Stimulated activated CD8-positive, alpha-beta memory T cell treated with anti-CD3 and anti-CD28 coated beads, Interleukin-4, amount 100 ng/mL, for 4 hours (primary cell): ENCODE measurements around the gene LILRB2.
"Not testable (repeated sequence)": the region's sequence is repeated elsewhere in the genome, so short reads cannot be mapped to it uniquely, and the experiment has no call there.

Experiments
- DNase-seq, 2 donors: peaks; one replicate each; pipeline ENCODE4 v3.0.0-alpha.2; 2020; ENCODE audit warnings: low read depth in 2 of 2, low spot score in 1 of 2

The LILRB2 gene

DNA sequence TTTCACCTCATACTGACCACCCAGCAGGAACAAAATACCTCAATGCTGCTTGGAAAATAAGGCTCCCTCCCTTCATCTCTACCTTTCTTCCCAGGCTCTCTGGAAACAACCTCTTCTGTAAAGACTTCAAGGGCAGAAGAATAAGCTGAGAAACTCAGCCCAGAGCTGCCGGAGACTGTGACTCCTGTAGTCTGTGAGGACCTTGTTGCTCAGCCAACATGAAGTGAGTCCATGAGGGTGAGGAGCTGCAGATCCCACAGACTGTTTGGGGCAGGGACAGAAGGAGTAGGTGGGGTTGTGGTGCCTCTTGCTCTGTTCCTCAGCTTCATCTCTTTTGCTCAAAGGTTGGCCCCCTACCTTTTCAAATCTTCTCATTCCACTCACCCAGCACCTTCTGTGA is 24.2 kb upstream of the LILRB2 start:
- no peak for DNase-seq

DNA sequence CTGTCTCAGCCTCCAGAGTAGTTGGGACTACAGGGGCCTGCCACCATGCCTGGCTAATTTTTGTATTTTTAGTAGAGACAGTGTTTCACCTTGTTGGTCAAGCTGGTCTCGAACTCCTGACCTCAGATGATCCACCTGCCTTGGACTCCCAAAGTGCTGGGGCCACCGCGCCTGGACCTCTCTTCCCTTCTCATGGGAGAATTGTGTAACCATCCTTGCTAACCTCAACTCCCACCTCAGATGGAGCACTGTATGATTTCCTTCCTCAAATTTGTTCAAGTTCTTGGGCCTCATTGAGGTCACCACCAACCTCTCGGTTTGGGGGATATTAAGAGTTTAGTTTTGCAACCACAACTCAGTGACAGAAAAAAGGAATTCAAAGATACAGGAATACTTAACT is 21.3 kb upstream of the LILRB2 start:
- no peak for DNase-seq

DNA sequence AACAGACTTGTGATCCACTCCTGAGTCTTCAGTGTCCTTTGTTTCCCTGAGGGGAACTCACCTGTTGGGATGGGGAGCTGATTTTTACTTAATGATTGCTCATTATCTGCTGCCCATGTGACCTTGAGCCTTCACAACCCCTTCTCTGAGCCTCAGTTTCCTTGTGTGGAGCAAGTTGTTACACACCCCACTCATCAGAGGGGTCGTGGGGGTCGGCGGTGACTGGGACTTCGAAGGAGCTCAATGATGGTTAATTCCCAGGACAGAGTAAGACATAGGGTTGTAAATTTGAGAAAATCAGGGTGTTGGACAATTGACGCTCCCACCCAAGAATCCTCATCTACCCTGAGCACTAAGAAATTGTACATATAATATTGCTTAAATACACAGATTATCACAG is 18.6 kb upstream of the LILRB2 start:
- DNase-seq = no peak

DNA sequence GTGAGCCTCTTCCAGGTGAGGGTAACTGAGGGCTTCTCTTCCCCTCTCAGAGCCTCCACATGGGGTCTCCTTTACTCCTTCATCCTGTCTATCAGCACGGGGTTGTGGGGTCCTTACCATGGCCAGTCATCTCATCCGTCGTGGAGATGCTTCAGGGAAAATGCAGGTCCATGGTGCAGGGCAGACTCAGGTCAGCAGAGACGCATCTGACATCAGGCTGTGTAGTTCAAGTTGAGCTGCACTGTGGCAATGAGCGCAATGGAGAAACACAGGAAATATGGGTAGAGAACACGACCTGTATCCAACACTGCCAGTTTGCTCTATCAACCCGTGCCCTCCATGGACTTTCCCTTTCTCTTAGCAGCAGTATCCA is 18.2 kb upstream of the LILRB2 start:
- DNase-seq = no peak

DNA sequence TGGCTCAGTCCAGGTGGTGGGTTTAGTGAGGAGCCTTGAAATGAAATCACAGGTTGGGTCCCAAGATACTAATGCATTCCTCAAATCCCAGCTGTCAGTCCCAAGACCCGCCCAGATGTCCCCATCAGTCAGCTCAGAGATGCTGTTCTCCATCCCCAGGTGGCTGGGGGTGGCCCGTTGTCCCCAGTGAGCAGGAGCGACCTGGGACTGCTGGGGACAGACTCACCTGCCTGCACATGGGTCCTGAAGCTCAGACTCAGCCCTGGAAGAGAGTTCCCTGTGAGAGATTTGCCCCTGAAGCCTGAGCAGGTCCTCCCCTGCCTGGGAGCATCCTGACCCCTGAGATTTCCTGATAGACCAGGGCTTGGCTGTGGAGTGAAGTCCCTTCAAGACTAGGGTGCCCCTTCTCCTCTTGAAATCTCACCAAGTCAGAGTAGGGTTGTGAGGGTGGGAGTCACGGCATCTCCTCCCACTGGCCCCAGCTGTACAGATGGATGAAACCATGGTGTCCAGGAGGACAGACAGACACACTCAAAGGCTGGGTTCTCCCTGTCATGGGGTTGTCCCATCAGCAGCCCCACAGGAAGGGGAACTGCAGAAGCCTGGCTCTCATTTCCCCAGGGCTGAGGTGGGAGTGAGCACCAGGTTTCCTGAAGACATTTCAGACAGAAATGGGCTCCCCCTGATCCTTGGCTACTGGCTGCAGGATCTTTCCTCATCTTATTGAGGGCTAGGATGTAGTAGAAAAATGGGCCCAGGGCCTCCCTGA is 17.6 kb upstream of the LILRB2 start:
- no peak for DNase-seq

DNA sequence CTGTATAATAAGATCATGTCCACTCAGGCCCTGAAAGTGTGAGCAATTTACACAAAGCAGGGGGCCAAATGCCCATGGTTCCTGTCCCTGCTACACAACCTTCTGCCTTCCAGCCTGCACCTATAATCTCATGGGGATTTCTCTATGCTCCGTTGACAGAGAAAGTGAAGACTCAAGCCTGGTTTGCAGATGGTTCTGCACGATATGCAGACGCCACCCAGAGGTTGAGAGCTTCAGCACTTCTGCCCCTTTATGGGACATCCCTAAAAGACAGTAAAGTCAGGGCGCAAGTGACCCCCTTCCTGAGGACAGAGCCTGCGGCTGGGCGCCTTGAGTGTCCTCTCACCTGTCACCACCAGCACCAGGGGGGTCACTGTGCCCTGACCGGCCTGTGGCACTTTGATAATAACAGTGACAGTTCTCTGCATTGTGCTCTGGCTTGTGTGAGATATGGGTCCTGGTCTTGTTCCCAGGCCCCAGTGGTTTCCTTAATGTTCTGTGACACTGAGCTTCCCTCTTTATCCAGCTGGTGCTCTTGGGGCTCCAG is 16.9 kb upstream of the LILRB2 start:
- no peak for DNase-seq

DNA sequence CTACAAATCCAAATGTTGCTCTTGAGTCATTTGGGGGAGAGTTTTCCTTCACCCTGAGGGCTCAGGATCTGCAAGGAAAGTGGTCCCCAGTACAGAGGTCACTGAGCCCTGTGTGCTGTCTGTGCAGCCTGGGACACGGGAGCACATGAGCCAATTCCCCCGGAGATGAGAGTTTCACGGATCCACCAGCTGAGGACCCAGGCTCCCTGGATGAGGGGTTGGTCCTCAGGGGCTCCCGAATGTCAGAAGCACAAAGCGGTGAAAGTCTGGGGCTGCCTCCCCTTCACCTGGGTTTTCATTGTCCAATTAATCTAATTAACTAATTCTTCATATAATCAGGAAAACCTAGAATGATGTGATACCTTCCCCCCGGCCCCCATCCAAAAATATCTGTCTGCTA is 13.6 kb upstream of the LILRB2 start:
- no peak for DNase-seq

DNA sequence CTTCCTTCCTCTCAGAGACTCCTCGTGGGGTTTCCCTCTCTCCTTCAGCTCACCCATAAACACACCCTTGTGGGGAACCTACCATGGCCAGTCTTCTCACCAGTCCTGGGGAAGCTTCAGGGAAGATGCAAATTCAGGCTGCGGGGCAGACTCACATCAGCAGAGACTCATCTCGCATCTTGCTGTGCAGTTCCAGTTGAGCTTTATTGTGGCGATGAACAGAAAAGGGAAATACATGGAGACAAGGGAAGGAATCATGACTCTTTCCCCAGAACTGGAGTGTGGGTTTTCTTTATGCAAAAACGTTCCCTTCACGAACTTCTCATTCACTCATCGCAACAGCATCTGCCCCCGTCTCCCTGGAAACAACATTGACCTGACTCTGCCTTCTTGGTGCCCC is 8.2 kb upstream of the LILRB2 start:
- not testable (repeated sequence) for DNase-seq

DNA sequence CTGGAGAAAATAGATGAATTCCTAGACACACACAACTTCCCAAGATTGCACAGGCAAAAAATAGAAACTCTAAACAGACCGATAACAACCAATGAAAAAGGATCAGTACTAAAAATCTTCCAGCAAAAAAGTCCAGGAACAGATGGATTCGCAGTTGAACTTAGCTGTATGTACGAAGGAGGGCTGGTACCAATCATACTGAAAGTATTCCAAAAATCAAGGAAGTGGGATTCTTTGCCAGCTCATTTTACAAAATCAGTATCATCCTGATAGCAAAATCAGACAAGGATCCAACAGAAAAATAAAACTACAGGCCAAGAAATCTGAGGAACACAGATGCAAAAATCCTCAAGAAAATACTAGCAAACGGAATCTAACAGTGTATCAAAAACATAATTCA is 6.5 kb upstream of the LILRB2 start:
- no peak for DNase-seq

DNA sequence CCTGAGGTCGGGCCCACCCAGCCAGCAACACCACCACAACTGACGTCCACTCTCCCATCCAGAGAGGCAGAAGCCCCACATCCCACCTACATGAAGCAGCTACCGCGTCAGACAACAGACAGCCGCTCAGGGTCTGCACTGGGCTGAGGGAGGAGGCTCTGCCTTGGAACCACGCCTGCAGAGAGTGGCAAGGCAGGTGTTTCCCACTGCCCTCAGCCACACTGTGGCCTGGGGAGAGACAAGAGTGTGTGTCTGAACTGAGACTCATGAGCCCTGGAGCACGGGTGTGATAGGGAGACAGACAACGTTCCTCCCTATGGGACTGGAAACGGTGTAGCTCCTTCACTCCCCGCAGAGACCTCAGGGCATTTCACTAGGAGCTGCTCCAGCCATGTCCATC is 5.4 kb upstream of the LILRB2 start:
- DNase-seq = not testable (repeated sequence)

DNA sequence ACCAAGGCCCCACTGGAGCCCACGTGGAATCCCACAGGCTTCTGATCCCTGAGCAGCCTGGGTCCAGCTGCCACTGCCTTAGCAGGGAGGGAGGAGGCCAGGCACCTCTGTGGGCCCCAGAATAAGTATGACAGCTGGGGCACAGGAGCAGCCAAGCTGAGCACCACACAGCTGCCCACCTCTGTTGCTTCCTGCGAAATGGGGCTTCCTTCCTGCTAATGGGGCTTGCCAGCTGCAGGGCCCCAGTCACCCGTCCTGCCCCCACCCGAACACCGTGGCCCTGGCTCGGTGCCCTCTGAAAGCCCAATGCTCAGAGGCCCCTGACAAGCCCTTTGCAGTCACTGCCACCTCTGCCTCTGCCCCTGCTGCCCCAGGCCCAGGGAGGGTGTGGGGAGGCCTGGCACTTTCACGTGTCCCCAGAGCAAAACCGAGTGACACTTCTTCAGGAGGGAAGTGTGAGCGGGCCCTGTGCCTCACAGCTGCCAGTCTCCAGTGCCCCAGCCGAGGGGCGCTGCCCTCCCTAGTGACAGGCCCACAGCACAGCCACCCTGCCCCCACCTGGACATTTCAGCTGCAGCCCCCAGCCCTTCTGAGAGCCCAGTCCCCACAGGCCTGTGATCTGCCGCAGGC is 4.6 kb upstream of the LILRB2 start:
- not testable (repeated sequence) for DNase-seq

DNA sequence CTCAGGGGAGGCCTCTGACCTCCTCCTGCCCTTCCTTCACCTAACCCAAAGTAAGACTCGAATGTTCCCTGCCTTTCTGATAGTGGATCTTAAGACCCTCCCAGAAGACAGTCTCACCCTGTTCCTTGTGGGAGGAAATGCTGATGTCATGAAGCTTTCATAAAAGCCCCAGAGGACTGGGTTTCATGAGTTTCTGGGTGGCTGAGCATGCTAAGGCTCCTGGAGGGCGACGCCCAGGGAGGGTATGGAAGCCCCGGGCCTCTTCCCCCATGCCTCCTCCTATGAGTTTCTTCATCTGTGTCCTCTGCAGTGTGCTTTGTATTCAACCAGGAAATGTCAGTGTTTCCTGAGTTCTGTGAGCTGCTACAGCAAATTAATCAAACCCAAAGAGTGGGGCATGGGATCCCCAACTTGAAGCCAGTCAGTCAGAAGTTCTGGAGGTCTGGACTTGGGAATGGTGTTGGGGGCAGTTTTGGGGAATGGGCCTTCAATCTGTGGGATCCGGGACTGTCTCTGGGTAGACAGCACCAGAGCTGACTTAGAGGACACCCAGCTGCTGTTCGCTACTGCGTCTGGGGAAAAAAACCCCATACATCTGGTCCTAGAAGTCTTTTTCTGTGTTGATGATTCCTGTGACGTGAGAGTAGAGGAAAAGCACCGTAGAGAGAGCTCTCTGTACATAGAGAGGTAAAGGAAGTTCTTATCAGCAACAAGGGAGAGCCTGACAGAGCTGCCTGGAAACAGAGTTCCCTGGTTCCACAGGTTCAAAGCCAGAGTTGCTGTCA is 2.0 kb upstream of the LILRB2 start:
- no peak for DNase-seq

DNA sequence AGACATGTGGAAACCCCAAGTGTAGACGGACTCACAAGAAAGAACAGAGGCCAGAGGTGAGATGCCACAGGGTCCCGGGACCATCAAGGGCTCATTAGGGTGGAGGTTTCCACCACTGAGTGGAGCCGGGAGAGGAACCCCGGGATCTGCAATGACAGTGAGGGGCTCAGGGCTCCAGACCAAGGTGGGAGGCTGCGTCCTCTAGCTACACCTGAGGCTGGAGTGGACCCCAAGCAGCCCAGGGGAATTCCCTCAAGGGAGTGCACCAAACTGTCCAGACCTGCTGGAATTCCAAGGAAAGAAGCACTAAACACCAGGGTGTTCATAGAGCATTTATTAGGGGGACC is 792 bp upstream of the LILRB2 start:
- DNase-seq = not testable (repeated sequence)

DNA sequence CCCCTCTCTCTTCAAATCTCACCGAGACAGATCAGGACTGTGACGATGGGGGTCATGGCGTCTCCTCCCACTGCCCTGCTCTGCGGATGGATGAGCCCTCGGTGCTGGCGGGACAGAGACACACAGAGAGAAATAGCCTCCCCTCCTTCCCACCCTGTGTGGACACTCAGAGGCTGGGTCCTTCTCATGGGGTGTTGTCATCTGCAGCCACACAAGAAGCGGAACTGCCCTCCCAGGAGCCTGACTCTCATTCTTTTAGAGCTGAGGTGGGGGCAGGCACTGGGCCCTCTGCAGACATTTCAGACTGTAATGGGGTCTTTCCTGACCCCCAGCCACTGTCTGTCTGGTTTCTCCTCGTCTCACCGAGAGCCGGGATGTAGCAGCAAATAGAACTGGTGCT is 469 bp downstream of the LILRB2 start:
- not testable (repeated sequence) for DNase-seq

DNA sequence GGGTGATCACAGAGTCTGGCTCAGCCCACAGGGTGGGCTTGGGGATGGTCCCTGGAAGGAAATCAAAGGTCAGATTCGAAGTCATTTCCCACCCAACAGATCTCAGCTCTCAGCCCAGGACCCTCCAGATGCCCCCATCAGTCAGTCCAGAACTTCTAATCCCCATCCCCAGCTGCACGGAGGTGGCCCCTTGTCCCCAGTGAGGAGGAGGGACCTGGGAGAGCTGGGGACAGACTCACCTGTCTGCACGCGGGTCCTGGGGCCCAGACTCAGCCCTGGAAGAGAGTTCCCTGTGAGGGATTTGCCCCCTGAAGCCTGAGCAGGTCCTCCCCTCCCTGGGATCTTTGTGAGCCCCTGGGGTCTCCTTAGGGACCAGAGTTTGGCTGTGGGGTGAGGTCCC is 885 bp downstream of the LILRB2 start:
- not testable (repeated sequence) for DNase-seq

DNA sequence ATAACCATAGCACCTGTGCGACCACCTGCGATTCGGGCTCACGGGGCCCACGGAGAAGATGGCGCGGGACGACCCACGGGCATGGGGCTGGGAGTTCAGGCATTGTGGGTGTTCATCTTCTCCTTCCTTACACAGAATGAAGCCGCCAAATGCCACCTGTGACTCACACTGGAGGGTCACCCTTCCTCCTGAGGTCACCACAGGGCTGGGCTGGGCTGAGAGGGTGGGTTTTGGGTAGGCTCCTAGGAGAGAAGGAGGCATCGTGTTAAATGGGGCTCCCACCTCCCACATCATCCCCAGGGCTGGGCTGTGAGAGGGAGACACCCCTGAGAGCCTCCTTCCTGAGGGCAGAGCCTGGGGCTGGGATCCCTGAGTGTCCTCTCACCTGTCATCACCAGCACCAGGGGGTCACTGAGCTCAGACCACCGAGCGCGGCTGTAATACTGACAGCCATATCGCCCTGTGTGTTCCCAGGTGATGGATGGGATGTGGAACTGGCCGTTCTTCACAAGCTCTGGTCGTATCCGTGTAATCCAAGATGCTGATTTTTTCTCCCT is 1.4 kb downstream of the LILRB2 start:
- DNase-seq = no peak

DNA sequence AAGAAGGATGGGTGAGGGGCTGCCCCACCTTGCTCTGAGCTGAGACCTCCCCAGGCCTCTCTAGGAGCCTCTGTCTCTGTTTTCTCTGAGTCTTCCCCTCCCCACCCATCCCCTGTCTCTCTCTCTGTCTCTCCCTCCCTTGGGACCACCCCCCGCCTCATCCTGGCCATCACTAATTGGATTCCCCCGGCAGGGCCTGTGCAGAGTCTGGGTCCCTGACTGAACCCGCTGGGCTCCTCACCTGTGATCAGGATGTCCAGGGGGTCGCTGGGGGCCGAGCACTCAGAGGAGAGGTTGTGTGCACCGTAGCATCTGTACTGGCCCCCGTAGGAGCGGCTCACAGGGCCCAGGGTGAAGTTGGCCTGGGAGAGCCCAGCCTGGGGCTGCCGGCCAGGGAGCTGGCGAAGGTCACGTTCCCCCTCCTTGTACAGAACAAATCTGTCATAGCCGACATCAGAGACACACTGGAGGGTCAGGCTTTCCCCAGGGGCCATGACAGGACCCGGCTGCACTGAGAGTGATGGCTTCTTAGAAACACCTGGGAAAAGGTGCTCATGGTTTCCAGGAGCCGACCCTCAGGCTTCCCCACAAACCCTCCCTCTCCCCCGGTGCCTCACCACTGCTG is 2.2 kb downstream of the LILRB2 start:
- DNase-seq = not testable (repeated sequence)

DNA sequence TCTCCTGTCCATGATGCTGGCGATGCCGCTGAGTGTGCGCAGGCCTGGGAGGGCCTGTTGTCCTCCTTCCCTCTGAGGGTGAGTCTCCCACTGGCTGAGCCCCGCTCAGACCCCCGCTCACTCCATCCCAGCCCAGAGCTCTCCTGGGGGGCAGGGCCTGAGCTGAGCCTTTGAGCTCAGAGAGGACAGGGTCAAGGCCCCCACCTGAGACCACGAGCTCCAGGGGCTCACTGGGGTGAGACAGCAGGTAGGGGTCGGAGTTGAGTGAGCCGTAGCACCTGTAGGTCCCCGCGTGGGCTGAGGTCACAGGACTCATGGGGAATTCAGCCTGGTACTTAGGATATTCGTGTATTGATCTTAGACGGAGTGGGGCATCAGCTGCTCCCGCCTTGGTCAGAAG is 2.9 kb downstream of the LILRB2 start:
- not testable (repeated sequence) for DNase-seq

DNA sequence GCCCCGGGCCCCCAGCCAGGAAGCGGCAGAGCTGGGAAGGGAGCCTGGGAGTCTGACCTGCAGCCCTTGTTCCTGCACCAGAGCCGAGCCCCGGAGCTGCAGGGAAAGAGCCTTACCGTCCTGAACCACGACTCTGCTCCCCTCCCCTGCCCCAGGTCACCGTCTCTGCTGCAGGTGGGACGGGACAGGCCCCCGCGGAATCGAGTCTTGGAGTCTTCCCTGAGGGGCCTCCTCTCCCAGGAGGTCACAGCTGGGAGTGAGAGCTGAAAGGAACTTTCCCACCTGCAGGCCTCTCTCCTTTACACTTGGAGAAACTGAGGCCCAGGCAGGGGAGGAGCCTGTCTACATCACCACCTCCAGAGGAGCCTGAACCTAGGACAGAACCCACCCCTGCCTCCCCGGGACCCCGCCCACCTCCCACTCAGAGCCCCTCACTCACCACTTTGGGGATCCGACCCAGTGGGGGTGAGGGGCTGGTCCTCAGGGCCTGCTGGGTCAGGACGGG is 3.7 kb downstream of the LILRB2 start:
- DNase-seq = not testable (repeated sequence)

DNA sequence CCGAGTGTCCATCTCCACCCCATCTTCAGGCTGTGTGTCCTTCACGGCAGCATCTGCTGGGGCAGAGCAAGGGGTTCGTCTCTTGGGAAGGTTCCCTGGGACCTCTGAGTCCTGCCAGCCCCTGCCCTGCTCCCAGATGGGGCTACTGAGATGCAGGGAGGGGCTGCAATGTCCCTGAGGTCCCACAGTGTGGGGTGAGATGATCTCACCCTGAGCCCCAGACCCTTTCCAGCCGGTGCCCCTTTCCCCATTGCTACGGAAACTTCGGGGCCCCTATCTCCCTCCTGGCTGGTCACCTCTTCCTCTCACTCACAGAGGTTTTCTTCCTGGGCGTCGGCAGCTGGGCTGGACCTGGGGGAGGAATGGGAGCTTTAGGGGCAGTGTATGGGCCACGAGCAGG is 5.0 kb downstream of the LILRB2 start:
- no peak for DNase-seq

DNA sequence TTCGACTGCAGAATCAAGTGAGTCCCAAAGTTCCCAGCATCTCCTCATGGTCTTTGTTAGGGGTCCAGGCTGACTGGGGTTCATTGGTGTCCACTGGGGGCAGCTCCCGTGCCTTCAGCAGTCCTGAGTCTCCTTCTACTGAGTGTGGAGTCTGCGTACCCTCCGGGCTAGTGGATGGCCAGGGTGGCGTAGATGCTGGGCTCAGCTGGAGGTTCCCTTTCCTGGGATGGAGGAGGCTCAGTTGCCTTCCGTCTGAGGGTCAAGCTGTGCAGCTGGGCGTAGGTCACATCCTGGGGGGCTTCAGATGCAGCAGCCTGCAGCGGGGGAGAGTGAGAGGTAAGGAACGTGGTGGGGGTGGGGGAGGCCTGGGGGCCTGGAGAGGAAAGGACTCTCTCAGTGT is 6.4 kb downstream of the LILRB2 start:
- not testable (repeated sequence) for DNase-seq
